Neural crest cell (in vitro differentiated cells): Measurements from ENCODE around the gene ST8SIA1. TPM values are rescaled to one million over a fixed set of nuclear protein-coding genes. Genes with fewer than 3 reads are reported as not detected.

Experiments
- DNase-seq: peaks from one replicate; pipeline ENCODE4 v3.0.0; 2021; ENCODE audit warnings: low read depth, mixed read lengths, low spot score
- H3K27ac Mint-ChIP-seq: one replicate; pipeline ENCODE4 v1.8.0; 2021; ENCODE audit warnings: mild to moderate bottlenecking, mixed read lengths; ENCODE audit not compliant: unreplicated experiment
- H3K27me3 Mint-ChIP-seq: 2 replicates; pipeline ENCODE4 v1.8.0; 2021; ENCODE audit warnings: low read depth, mild to moderate bottlenecking, mixed read lengths
- H3K36me3 Mint-ChIP-seq: 2 replicates; pipeline ENCODE4 v1.8.0; 2021; ENCODE audit warnings: low read depth, mild to moderate bottlenecking, mixed read lengths
- H3K4me1 Mint-ChIP-seq: 2 replicates; pipeline ENCODE4 v1.8.0; 2021; ENCODE audit warnings: mixed read lengths
- H3K4me3 Mint-ChIP-seq: one replicate; pipeline ENCODE4 v1.8.0; 2021; ENCODE audit warnings: mild to moderate bottlenecking, mixed read lengths
- H3K9me3 Mint-ChIP-seq: 2 replicates; pipeline ENCODE4 v1.8.0; 2021; ENCODE audit warnings: mixed read lengths
- CTCF ChIP-seq: fragments of 200-600 bp; sonication (generic); conservative IDR thresholded peaks from 2 replicates; pipeline ENCODE4 v1.5.0; 2021; ENCODE audit warnings: antibody characterized with exemption, mild to moderate bottlenecking
- total RNA-seq: library from RNA; stranded (reverse); gene quantifications from 2 replicates; pipeline ENCODE4 v1.2.1, GENCODE V29; 2021

Gene ST8SIA1
- total RNA-seq, 1 donor from 2014 or later = 62.7 TPM

- H3K36me3 Mint-ChIP-seq = peaks cover 10% of the 10 kb centered on the region
- H3K9me3 Mint-ChIP-seq = no peaks in the 10 kb centered on the region
- H3K4me3 Mint-ChIP-seq = no peak overlapping the region
- DNase-seq = no peak
- H3K4me1 Mint-ChIP-seq = peaks cover 36% of the 10 kb centered on the region
- TF ChIP-seq CTCF = no peak
- H3K27me3 Mint-ChIP-seq = no peaks in the 10 kb centered on the region
- H3K27ac Mint-ChIP-seq = peak overlapping the region; percentile 23
These were observed 77.9 kb downstream of the ST8SIA1 start for GRCh38 chr12:22256605-22257004.

GRCh38 chr12:22256041-22256441 is 78.5 kb downstream of the ST8SIA1 start:
- H3K27me3 Mint-ChIP-seq = no peaks in the 10 kb centered on the region
- no peaks in the 10 kb centered on the region for H3K9me3 Mint-ChIP-seq
- DNase-seq = no peak

GRCh38 chr12:22255097-22255496 is 79.4 kb downstream of the ST8SIA1 start:
- peaks cover 13% of the 10 kb centered on the region for H3K36me3 Mint-ChIP-seq
- no peak overlapping the region for H3K27ac Mint-ChIP-seq
- H3K4me1 Mint-ChIP-seq = peaks cover 39% of the 10 kb centered on the region
- H3K27me3 Mint-ChIP-seq = no peaks in the 10 kb centered on the region
- no peaks in the 10 kb centered on the region for H3K9me3 Mint-ChIP-seq
- H3K4me3 Mint-ChIP-seq = no peak overlapping the region
- TF ChIP-seq CTCF = no peak
- DNase-seq = peak; percentile 56

More at GRCh38 chr12:22256041-22256441, 78.5 kb downstream of the ST8SIA1 start:
- Mint-ChIP-seq H3K27ac (no peak overlapping the region), H3K4me1 (peaks cover 34% of the 10 kb centered on the region), H3K36me3 (peaks cover 10% of the 10 kb centered on the region), H3K4me3 (no peak overlapping the region)
- no peak for TF ChIP-seq CTCF

GRCh38 chr12:22254478-22254877 is 80.0 kb downstream of the ST8SIA1 start:
- no peak for DNase-seq
- Mint-ChIP-seq H3K4me3 (no peak overlapping the region), H3K4me1 (peaks cover 38% of the 10 kb centered on the region), H3K36me3 (peaks cover 14% of the 10 kb centered on the region), H3K27me3 (no peaks in the 10 kb centered on the region), H3K9me3 (no peaks in the 10 kb centered on the region), H3K27ac (no peak overlapping the region)
- TF ChIP-seq CTCF = no peak

- TF ChIP-seq CTCF = no peak
- Mint-ChIP-seq H3K4me3 (no peak overlapping the region), H3K36me3 (peaks cover 15% of the 10 kb centered on the region), H3K27me3 (no peaks in the 10 kb centered on the region), H3K27ac (no peak overlapping the region), H3K9me3 (no peaks in the 10 kb centered on the region), H3K4me1 (peaks cover 36% of the 10 kb centered on the region)
- DNase-seq = no peak
These were observed 82.5 kb downstream of the ST8SIA1 start for GRCh38 chr12:22252057-22252456.

GRCh38 chr12:22250762-22251161 is 83.7 kb downstream of the ST8SIA1 start:
- Mint-ChIP-seq H3K27ac (peak overlapping the region; percentile 31), H3K4me3 (no peak overlapping the region), H3K27me3 (no peaks in the 10 kb centered on the region), H3K36me3 (peaks cover 18% of the 10 kb centered on the region), H3K4me1 (peaks cover 42% of the 10 kb centered on the region), H3K9me3 (no peaks in the 10 kb centered on the region)
- no peak for TF ChIP-seq CTCF
- no peak for DNase-seq
